WTC11 (cell line): ENCODE data around the gene NSD1.

Experiments used
- AFF4 ChIP-seq: sonication (generic); formaldehyde crosslinking; IDR thresholded peaks from 2 replicates; pipeline ENCODE4 v1.8.1; 2023; ENCODE audit warnings: mild to moderate bottlenecking, missing genetic modification reagents, borderline replicate concordance
- CREB1 ChIP-seq: sonication (generic); formaldehyde crosslinking; IDR thresholded peaks from 2 replicates; pipeline ENCODE4 v1.8.0; 2023; ENCODE audit warnings: mild to moderate bottlenecking, missing genetic modification reagents
- CTCF ChIP-seq: fragments of 200-600 bp; IDR thresholded peaks from 2 replicates; pipeline ENCODE4 v1.8.0; 2022; ENCODE audit warnings: antibody characterized with exemption
- ETV6 ChIP-seq: sonication (generic); formaldehyde crosslinking; IDR thresholded peaks from 2 replicates; pipeline ENCODE4 v1.8.1; 2022; ENCODE audit warnings: mild to moderate bottlenecking, missing genetic modification reagents
- JUN ChIP-seq: sonication (generic); formaldehyde crosslinking; IDR thresholded peaks from 2 replicates; pipeline ENCODE4 v1.8.0; 2023; ENCODE audit warnings: mild to moderate bottlenecking, missing genetic modification reagents
- MLX ChIP-seq: sonication (generic); formaldehyde crosslinking; IDR thresholded peaks from 2 replicates; pipeline ENCODE4 v1.8.1; 2023; ENCODE audit warnings: mild to moderate bottlenecking, missing genetic modification reagents, moderate library complexity
- MXD4 ChIP-seq: fragments of 250-450 bp; sonication (Bioruptor Pico); IDR thresholded peaks from 2 replicates; pipeline ENCODE4 v1.8.0; 2021; ENCODE audit warnings: mild to moderate bottlenecking, moderate library complexity, borderline replicate concordance
- PREB ChIP-seq: sonication (generic); formaldehyde crosslinking; IDR thresholded peaks from 2 replicates; pipeline ENCODE4 v1.8.1; 2022; ENCODE audit warnings: mild to moderate bottlenecking, missing genetic modification reagents, moderate library complexity, borderline replicate concordance
- SP1 ChIP-seq: sonication (generic); formaldehyde crosslinking; conservative IDR thresholded peaks from 2 replicates; pipeline ENCODE4 v1.8.1; 2022; ENCODE audit warnings: missing genetic modification reagents
- USF2 ChIP-seq: sonication (generic); formaldehyde crosslinking; IDR thresholded peaks from 2 replicates; pipeline ENCODE4 v1.8.1; 2023; ENCODE audit warnings: mild to moderate bottlenecking, missing genetic modification reagents, moderate library complexity
- ZNF232 ChIP-seq: sonication (generic); formaldehyde crosslinking; IDR thresholded peaks from 2 replicates; pipeline ENCODE4 v1.8.0; 2022; ENCODE audit warnings: mild to moderate bottlenecking, missing genetic modification reagents
- TF ChIP-seq, protein P1 (sequence below): sonication (generic); formaldehyde crosslinking; IDR thresholded peaks from 2 replicates; pipeline ENCODE4 v1.8.0; 2022; ENCODE audit warnings: mild to moderate bottlenecking, missing genetic modification reagents
- TF ChIP-seq, protein P2 (sequence below): sonication (generic); formaldehyde crosslinking; IDR thresholded peaks from 2 replicates; pipeline ENCODE4 v1.8.0; 2022; ENCODE audit warnings: mild to moderate bottlenecking, missing genetic modification reagents
- TF ChIP-seq, protein P3 (sequence below): sonication (generic); formaldehyde crosslinking; IDR thresholded peaks from 2 replicates; pipeline ENCODE4 v1.8.1; 2023; ENCODE audit warnings: mild to moderate bottlenecking, missing genetic modification reagents

DNA sequence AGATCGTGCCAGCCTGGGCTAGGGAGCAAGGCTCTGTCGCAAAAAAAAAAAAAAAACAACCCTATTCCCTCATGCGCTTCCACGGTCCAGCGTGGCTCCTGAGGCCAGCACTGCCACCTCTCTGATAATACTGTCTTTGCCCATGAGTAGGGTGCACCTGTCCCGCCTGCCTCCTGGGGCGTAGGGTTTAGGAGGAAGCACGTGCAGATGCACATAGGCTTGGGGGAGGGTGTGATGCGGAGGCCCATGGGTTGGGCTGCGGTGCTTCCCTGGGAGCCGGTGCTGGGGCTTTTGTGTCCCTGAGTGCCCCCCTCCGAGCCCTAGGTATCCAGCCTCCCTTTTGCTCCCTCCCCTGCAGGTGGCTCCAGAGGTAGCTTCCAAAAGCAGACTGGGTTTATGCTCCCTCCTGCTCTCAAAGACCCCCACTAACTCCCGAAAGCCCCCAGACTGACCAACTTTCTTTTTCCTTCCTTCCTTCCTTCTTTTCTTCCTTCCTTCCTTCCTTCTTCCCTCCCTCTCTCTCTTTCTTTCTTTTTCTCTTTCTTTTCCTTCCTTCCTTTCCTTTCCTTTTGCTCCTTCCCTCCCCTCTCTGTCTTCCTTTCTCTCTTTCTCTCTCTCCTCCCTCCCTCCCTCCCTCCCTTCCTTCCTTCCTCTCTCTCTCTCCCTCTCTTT, 34.0 kb upstream of the NSD1 start:
- TF ChIP-seq PREB (CRISPR knock-in tag), result no peak
- no peak for TF ChIP-seq CTCF
- TF ChIP-seq CREB1 (CRISPR knock-in tag), result no peak
- TF ChIP-seq JUN, result no peak
- TF ChIP-seq ETV6 (CRISPR knock-in tag), result no peak
- no peak for TF ChIP-seq USF2 (CRISPR knock-in tag)
- TF ChIP-seq, protein P1, sequence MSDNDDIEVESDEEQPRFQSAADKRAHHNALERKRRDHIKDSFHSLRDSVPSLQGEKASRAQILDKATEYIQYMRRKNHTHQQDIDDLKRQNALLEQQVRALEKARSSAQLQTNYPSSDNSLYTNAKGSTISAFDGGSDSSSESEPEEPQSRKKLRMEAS, result peak; percentile 62; the same call in 1 of the 2 replicates
- TF ChIP-seq MLX (CRISPR knock-in tag), result no peak
- TF ChIP-seq AFF4 (CRISPR knock-in tag), result no peak
- TF ChIP-seq MXD4 (CRISPR knock-in tag), result no peak
- TF ChIP-seq SP1, result no peak
- TF ChIP-seq, protein P2, sequence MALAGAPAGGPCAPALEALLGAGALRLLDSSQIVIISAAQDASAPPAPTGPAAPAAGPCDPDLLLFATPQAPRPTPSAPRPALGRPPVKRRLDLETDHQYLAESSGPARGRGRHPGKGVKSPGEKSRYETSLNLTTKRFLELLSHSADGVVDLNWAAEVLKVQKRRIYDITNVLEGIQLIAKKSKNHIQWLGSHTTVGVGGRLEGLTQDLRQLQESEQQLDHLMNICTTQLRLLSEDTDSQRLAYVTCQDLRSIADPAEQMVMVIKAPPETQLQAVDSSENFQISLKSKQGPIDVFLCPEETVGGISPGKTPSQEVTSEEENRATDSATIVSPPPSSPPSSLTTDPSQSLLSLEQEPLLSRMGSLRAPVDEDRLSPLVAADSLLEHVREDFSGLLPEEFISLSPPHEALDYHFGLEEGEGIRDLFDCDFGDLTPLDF (CRISPR knock-in tag), result no peak
- TF ChIP-seq, protein P3, sequence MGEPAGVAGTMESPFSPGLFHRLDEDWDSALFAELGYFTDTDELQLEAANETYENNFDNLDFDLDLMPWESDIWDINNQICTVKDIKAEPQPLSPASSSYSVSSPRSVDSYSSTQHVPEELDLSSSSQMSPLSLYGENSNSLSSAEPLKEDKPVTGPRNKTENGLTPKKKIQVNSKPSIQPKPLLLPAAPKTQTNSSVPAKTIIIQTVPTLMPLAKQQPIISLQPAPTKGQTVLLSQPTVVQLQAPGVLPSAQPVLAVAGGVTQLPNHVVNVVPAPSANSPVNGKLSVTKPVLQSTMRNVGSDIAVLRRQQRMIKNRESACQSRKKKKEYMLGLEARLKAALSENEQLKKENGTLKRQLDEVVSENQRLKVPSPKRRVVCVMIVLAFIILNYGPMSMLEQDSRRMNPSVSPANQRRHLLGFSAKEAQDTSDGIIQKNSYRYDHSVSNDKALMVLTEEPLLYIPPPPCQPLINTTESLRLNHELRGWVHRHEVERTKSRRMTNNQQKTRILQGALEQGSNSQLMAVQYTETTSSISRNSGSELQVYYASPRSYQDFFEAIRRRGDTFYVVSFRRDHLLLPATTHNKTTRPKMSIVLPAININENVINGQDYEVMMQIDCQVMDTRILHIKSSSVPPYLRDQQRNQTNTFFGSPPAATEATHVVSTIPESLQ, result no peak
- TF ChIP-seq ZNF232, result no peak
